ENCODE results near the gene ECE1. TPM values are rescaled to one million over a fixed set of nuclear protein-coding genes. Genes with fewer than 3 reads are reported as not detected.
"Not testable (repeated sequence)": the region's sequence is repeated elsewhere in the genome, so short reads cannot be mapped to it uniquely, and the experiment has no call there.

ECE1 gene
- total and polyA plus RNA-seq, 12 donors = 86.1 to 588 (median 222) TPM

DNA sequence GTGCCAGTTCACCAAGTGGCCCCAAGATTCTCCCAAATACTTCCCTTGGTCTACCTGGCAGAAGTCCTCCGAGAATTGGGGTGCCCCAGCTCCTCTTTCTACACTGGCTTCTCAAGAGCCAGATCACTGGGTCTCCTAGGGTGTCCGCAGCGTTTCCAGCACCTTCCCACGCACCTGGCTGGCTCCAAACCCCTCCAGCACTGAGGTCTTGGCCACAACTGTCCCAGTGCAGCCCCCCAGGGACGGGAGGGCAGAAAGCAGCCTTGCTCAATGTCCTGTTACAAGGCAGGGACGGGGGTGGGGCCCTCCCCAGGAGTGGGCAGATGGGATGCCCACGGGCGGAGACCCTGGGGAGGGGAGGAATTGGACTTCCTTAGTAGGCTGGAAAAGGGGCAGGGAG is 1.1 kb downstream of the ECE1 start:
- Histone ChIP-seq H3K9me3 (replicated peaks in 1 of 3) (no peaks in the 10 kb centered on the region), H3K36me3 (replicated peaks in 1 of 2) (no peaks in the 10 kb centered on the region), H3K27ac (peak overlapping the region; percentile 76 to 96 (median 81)), H3K27me3 (no peaks in the 10 kb centered on the region), H3K4me1 (replicated peaks in 1 of 2) (peaks cover 12 to 78% of the 10 kb centered on the region in 2 donors), H3K4me3 (peak overlapping the region in 2 of 4 donors; percentile 72 to 78)
- TF ChIP-seq, protein P1, sequence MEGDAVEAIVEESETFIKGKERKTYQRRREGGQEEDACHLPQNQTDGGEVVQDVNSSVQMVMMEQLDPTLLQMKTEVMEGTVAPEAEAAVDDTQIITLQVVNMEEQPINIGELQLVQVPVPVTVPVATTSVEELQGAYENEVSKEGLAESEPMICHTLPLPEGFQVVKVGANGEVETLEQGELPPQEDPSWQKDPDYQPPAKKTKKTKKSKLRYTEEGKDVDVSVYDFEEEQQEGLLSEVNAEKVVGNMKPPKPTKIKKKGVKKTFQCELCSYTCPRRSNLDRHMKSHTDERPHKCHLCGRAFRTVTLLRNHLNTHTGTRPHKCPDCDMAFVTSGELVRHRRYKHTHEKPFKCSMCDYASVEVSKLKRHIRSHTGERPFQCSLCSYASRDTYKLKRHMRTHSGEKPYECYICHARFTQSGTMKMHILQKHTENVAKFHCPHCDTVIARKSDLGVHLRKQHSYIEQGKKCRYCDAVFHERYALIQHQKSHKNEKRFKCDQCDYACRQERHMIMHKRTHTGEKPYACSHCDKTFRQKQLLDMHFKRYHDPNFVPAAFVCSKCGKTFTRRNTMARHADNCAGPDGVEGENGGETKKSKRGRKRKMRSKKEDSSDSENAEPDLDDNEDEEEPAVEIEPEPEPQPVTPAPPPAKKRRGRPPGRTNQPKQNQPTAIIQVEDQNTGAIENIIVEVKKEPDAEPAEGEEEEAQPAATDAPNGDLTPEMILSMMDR (IDR thresholded peaks at IDR 0.05) = no peak
- no peak for TF ChIP-seq POLR2A (IDR thresholded peaks at IDR 0.05)
- 56 to 73% (median 62%) methylated on average over 5 to 8 of the region's 8 CpGs for WGBS, 4 donors
- DNase-seq = no peak
- intact Hi-C loops (cut with DNase I) = no loop called here

DNA sequence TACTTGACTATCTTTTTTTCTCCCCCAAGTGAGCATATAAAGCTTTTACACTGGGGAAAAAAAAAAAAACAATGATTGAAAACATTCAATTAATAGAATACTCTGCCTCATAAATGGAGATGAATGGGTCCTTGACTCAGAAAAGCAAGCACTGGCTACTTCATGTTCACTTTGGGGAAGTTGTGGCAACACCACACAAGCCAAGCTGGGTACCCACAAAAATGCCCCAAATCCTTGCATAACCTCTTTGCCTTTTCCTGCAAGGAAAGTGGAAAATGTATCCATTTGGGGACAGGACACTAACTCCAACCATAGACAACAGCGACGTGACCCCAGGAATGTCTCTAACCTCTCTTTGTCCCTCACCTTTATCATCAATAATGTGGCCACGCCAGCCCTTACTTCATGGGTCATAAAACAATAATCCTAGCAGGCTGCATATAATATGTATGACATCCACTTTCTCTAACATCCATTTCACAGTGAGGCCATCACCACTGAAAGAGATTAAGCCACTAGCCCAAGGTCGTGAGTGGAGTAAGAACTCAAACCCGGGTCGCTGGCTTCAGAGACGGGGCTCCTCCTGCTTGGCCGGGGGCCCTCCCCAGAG is 2.3 kb downstream of the ECE1 start:
- H3K9me3 ChIP-seq (replicated peaks in 1 of 3) = no peaks in the 10 kb centered on the region
- peaks cover 0 to 6% of the 10 kb centered on the region in 2 donors for H3K36me3 ChIP-seq (replicated peaks in 1 of 2)
- peaks cover 12 to 74% of the 10 kb centered on the region in 2 donors for H3K4me1 ChIP-seq (replicated peaks in 1 of 2)
- no peak overlapping the region for H3K4me3 ChIP-seq
- 37 to 48% (median 40%) methylated on average over 8 of the region's 8 CpGs for WGBS, 4 donors
- no peaks in the 10 kb centered on the region for H3K27me3 ChIP-seq
- intact Hi-C loops (cut with DNase I) = no loop called here
- peak in 1 of 7 donors; percentile 52 for DNase-seq
- H3K27ac ChIP-seq = peak overlapping the region in 4 of 5 donors; percentile 76 to 96 (median 86)
- no peak for TF ChIP-seq POLR2A (IDR thresholded peaks at IDR 0.05)
- TF ChIP-seq, protein P1 (IDR thresholded peaks at IDR 0.05) = no peak

DNA sequence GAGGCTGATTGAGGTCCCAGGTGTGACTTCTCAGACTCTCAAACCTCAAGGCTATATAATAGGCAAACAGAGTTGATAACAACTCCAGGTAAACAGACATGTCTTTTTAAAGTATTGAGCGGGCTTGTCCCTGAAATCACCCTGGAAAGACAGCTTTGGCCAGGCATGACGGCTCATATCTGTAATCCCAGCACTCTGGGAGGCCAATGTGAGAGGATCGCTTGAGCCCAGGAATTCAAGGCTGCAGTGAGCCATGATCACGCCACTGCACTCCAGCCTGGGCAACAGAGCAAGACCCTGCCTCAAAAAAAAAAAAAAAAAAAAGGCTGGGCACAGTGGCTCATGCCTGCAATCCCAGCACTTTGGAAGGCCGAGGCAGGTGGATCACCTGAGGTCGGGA is 4.9 kb downstream of the ECE1 start:
- 68 to 85% (median 80%) methylated on average over 5 to 6 of the region's 6 CpGs for WGBS, 4 donors
- H3K4me3 ChIP-seq; H3K36me3 ChIP-seq (replicated peaks in 1 of 2); DNase-seq; H3K27me3 ChIP-seq; intact Hi-C loops (cut with DNase I); H3K9me3 ChIP-seq (replicated peaks in 1 of 3): not testable (repeated sequence)
- Histone ChIP-seq H3K4me1 (replicated peaks in 1 of 2) (peaks cover 15 to 66% of the 10 kb centered on the region in 2 donors), H3K27ac (peak overlapping the region in 2 of 5 donors; percentile 67 to 91)

DNA sequence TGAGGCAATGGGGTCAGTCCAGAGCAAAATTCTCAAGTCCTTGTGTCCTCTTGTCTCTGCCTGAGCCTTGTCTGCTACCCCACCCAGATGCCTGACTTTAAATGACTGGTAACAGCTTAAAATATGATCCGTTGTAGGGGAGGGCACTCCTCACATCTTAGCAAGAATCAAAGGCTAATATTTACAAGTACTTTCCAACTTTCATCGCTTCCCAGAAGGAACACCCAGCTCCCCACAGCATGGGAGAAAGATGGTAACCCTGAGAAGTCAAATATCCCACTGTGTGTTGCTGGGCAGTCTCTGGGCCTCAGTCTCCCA is 5.2 kb downstream of the ECE1 start:
- Histone ChIP-seq H3K27ac (peak overlapping the region in 3 of 5 donors; percentile 26 to 91 (median 67)), H3K9me3 (replicated peaks in 1 of 3) (no peaks in the 10 kb centered on the region), H3K4me1 (replicated peaks in 1 of 2) (peaks cover 18 to 68% of the 10 kb centered on the region in 2 donors), H3K36me3 (replicated peaks in 1 of 2) (peaks cover 0 to 6% of the 10 kb centered on the region in 2 donors), H3K4me3 (no peak overlapping the region), H3K27me3 (no peaks in the 10 kb centered on the region)
- no peak for DNase-seq
- TF ChIP-seq, protein P1 (IDR thresholded peaks at IDR 0.05) = no peak
- TF ChIP-seq POLR2A (IDR thresholded peaks at IDR 0.05) = no peak
- intact Hi-C loops (cut with DNase I) = no loop called here
- WGBS, 4 donors = 65 to 75% (median 72%) methylated on average over 2 of the region's 2 CpGs
